HG03521 (cell line): Measurements from ENCODE around the gene EIF2AK2.
A peak's percentile ranks its signal among the peaks of the same experiment; 100 is the strongest.
"Not testable (repeated sequence)": the region's sequence is repeated elsewhere in the genome, so short reads cannot be mapped to it uniquely, and the experiment has no call there.

ENCODE experiments used
- ATAC-seq: cut with Tn5 transposase; IDR thresholded peaks from one replicate; pipeline ENCODE4 v1.9.1; 2021; ENCODE audit warnings: mild to moderate bottlenecking, moderate library complexity; ENCODE audit not compliant: unreplicated experiment

Gene EIF2AK2

DNA sequence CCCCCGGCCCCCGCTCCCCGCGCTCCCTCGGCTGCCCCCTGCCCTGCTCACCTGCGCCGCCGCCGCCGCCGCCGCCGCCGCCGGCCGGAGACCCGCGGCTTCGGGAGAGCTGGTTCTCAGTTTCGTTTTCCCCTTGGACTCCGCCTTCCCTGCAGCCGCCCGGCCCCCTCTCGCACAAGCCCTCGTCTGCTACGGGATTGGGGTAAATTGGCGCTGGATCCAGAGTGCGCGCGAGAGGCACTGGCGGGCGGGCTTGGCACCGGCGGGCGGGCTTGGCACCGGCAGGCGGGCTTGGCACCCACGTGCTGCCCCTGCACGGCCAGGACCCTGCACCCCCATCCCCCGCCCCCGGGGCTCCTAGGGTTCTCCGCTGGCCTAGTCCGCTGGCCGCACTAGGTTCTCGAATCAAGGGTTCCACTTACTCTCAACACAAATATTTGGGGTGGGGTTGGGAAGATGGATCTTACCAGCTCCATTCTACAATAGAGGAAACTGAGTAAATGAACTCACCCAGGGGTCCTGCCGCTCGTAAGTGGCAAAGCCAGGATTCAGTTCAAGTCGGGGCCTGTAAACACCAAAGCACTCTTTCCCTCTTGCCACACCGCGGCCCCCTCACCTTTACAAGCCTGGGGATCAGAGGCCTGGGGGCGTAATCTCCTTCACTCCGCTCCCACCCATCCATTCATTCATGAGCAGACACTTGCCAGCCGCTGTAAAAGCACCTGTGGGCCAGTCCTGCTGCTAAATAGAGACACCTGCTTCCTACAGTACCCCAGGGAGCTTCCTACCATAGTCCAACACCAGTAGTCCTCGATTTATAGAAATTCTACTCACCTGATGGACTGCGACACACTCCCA lies at the start of gene EIF2AK2:
Gene EIF2AK2 (minus strand): TSS at position 124 of the 858 bp plus-strand sequence. CDS start 9,174 bp downstream, outside the sequence.
- ATAC-seq: peak; percentile 80

DNA sequence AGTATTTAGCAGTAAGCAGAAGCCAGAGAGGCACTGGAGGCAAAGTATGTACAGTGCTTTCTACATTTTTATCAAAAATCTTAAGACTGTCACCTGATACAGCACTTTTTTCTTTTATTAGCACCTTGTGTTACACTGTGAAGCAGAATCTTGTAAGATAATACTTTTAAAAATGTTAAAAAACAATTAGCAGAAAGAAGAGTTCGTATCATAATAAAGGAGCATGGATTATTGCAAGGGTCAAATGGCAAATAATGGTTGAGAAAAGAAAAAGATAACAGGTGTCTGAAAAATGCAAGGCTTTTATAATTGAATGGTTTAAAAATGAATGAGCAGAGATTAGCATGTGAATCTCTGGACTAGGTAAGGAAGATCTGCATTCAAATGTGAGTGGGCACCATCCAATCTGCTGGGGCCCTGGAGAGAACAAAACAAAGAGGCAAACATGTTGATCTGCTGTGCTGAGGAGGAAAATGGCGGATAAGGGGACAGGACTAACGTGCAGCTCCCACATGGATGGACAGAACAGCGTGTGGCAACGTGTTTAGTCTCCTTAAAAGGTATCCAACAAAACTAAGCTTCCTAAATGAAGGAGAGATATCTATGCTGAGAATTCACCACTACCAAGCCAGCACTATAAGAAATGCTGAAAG lies 49.0 kb upstream of the EIF2AK2 start:
- ATAC-seq: no peak

DNA sequence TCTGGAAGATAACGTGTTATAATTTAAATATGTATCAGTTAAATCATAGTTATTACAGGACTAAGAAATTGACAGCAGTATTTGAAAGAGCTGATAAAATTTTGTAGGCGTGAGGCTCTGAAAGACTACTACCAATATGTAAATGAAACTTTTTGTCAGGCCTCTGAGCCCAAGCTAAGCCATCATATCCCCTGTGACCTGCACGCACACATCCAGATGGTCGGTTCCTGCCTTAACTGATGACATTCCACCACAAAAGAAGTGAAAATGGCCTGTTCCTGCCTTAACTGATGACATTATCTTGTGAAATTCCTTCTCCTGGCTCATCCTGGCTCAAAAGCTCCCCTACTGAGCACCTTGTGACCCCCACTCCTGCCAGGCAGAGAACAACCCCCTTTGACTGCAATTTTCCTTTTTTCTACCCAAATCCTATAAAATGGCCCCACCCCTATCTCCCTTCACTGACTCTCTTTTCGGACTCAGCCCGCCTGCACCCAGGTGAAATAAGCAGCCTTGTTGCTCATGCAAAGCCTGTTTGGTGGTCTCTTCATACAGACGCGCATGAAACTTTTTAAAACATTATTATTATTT lies 48.4 kb upstream of the EIF2AK2 start:
- ATAC-seq: not testable (repeated sequence)

DNA sequence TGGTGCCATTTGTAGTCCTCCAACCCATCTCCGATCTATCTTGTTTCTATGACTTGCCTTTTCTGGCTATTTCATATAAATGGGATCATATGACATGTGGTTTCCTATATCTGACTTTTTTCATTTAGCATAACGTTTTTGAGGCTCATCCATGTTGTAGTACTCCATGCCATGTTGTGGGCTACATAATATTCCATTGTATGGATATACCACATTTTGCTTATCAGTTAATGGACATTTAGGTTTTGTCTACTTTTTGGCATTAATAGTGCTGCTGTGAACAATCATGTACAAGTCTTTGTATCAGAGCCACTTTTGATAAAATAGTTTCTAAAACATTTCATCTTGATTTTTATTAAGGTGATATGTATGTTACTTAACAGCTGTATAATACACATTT lies 46.9 kb upstream of the EIF2AK2 start:
- ATAC-seq: no peak

DNA sequence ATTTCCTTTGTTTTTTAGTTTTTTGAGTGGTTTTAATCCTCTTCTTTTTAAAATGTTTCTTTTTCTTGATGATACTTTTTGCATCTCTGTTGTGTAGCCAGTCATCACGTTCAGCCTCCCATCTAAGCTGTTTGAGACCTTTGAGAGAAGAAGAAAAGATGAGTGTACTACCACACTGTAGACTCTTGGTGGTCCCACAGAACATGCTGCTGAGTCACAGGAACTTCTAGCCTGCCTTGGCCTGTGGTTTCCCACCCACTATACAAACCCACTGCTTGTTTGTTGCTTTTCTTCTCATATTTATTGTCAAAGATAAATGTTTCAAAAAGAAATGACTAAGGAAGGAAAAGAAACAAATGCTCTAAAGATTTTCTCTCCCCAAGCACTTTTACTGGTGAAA lies 45.0 kb upstream of the EIF2AK2 start:
- ATAC-seq: no peak

DNA sequence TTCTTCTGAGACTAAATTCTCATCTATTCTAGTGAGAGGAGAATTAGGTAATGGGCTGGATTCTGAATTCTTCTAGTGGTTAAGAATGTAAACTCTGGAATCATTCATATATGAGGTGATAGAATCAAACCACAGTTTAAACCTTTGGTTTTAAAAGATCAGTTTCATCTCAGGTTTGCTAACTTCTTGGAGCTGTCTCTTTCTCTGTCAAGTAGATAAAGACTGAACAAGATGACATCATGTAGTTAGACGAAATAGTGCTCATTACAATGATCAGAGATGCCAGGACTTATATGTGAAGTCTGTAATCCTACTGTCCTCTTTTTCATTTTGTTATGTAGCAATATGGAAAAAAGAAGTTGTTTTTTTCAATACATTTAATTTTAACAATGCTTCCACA lies 44.4 kb upstream of the EIF2AK2 start:
- ATAC-seq: no peak

DNA sequence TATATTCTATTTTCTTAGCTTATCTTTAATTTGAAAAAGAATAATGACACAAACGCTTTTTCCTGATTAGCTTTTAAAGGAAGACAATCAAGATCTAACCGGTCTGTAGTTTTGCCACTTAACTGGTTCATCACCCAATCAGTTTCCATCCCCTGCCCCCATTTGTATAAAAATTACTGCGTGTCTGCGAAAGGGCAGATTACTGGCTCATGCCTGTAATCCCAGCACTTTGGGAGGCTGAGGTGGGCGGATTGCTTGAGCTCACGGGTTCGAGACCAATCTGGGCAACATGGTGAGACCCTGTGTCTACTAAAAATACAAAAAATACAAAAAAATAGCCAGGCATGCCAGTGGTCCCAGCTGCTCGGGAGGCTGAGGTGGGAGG lies 41.9 kb upstream of the EIF2AK2 start:
- ATAC-seq: no peak

DNA sequence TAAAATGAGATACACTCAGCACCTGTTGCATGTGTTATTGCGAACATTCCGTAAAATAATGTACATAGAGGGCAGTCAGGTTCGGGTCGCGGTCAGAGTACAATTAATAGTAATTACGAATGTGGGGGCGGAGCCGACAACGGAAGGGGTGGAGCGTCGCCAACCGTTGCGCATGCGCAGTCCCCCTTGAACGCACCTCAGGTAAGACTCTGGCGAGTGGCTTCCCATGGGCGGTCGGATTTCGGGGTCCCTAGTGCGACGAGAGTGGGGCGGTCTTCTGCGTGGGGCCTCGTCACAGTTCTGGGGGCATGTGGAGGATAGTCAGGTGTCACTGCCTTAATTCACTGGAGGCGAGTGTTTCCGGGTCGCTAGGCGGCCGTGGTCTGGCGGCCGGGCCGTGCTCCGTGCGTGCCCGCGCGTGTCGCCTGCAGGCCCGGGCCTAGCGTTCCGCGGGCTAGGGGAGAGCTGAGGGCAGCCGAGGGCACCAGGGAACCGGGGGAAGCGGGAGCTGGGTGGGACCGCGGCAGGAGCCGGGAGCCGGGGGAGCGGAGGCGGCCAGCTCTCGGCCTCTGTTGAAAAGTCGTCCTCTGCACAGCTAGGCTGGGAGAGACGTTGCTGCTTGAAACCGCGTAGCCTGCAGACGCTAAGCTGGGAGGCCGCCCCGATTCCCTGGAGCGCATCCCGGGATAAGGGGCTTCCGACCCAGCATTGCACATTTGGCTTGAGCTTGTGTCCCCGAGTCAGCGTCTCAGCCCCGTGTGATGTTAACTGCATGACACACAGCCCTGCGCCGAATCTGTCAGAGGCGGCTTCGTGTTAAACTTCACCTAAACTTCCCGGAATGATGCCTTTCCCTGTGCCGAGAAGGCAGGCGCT lies 39.8 kb upstream of the EIF2AK2 start, which contains the start of gene CEBPZOS:
Gene CEBPZOS (plus strand): TSS at position 177 of the 876 bp plus-strand sequence. CDS start 3,209 bp downstream, outside the sequence.
- ATAC-seq: peak; percentile 71

DNA sequence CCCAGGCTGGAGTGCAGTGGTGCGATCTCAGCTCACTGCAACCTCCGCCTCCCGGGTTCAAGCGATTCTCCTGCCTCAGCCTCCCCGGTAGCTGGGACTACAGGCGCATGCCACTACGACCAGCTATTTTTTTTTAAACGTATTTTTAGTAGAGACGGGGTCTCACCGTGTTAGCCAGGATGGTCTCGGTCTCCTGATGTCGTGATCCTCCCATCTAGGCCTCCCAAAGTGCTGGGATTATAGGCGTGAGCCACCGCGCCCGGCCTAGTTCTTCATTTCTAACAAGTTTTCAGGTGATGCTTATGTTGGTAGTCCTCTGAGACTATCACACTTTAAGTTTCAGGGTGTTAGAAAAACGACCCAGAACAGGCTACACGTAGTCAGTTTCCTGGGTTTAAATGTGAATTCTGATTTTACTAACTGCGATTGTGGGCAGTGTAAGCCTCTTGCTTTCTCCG lies 39.1 kb upstream of the EIF2AK2 start:
- ATAC-seq: not testable (repeated sequence)

DNA sequence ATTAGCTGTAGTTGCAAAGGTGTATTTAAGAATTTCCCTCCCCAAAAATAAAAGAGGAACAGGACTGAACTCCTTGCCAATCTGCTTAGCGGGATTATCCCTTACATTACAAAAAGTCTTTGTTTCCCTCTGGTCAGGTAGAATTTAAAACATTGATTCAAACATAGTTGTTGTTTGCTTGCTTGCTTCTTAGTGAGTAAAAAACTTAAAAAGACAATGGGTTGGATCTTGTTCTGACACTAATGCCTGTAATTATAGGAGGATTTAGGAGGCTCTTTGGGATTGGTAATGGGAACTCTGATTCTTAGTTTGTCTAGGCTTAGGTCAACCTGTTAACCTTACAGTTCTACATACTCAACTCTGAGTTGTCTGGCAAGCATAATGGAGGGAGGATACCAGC lies 35.8 kb upstream of the EIF2AK2 start:
- ATAC-seq: no peak

DNA sequence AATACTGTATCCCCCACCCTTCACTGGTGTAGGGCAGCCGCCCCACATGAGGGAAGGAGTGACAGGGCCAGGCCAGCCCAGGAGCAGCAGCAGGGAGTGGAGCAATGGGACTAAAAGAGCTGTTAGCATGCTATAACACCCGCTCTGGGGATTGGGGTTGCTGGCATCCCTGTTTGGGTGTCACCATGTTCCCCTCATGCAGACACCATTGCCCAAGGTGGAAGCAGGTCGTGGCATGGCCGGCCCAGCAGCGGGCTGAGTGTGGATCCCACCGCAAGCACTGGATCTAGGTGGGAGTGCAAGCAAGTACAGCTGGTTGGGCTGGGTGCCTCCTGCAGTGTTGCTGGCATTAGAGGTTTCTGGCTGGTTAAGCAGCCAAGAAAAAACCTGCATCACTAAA lies 35.0 kb upstream of the EIF2AK2 start:
- ATAC-seq: no peak

DNA sequence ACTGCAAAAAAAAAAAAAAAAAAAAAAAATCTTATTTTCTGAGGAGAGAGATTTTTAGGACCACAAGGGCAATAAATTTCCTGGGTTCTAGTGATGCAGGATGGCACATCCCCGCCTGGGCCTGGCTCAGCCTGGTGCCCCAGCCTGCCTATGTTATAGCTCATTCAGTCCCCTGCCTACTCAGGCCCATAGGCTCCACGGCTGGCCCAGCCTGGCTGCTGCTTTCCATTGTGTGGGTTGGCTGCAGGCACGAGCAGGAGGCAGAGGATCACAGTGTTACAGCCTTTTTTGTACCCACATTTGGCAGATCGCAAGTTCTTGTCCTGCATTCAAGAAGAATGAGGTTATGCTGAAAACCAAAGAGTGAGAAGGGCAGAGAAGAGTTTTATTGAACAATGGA lies 34.5 kb upstream of the EIF2AK2 start:
- ATAC-seq: no peak

DNA sequence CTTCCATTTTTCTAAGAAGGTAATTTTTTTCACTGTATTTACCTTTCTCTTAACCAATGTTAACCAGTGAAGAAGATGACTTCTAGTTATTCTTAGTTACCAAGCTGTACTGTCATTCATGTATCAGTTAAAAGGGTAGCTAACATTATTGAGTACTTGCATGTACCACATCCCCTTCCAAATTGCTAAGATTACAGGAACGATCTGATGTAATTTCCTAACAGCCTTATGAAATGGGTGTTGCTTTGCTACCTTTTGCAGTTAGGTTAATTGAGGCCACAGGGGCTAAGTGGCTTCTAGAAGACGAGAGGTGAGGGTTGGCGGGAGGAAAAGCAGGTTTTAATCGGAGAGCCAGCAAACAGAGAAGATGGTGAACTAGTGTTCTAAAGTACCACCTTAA lies 33.5 kb upstream of the EIF2AK2 start:
- ATAC-seq: no peak

DNA sequence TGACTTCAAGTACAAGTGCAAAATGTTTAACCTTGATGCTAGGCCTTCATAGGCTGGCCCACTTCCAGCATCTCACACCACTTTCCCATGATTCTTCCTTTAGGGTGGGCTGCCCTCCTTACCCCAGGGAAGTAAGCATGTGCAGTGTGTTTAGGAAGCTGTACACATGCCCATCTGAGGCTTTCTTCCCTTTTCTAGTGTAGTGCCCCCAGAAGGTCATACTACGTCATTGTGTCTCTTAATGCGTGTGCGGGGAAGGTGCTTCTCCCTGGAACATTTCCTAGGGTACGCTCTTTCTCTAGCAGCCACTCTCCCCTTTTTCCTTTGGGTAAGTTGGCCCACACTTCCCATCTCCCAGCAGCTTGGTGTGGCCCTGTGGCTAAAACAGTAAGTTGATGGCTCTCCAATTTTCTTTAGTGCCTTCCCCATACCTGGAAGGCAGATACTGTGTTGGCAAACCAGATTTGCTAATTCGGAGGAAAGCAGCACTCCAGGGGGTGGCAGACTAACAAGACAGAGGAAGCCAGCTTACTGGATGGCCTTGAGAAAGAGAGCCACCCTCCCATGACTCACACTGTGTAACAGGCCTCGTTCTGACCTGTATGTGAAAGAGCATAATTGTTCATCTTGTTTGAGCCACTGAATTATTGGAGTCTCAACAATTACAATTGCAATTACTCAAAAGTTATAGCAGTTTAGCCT lies 32.8 kb upstream of the EIF2AK2 start:
- ATAC-seq: no peak

DNA sequence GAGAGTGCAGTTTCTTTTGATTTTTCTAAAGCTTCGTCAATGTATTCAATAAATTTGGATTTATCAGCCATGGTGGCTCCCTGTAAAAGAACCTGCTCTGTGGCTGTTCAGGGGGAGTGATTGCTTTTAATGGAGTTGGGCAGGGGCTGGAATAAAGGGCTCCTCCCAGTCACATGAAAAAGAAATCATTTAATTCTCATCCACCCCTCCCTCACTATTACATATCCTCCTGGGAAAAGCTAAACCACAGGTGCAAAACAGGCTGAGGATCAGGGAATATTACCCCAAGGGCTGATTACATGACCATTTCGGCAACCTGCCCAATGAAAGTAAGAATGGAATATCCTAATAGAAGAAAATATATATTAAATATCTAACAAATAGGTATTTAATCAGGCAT lies 31.8 kb upstream of the EIF2AK2 start, which contains the start of gene SULT6B1:
Gene SULT6B1 (minus strand): TSS at position 101 of the 400 bp plus-strand sequence. CDS start 30 bp downstream, at position 71.
- no peak for ATAC-seq

DNA sequence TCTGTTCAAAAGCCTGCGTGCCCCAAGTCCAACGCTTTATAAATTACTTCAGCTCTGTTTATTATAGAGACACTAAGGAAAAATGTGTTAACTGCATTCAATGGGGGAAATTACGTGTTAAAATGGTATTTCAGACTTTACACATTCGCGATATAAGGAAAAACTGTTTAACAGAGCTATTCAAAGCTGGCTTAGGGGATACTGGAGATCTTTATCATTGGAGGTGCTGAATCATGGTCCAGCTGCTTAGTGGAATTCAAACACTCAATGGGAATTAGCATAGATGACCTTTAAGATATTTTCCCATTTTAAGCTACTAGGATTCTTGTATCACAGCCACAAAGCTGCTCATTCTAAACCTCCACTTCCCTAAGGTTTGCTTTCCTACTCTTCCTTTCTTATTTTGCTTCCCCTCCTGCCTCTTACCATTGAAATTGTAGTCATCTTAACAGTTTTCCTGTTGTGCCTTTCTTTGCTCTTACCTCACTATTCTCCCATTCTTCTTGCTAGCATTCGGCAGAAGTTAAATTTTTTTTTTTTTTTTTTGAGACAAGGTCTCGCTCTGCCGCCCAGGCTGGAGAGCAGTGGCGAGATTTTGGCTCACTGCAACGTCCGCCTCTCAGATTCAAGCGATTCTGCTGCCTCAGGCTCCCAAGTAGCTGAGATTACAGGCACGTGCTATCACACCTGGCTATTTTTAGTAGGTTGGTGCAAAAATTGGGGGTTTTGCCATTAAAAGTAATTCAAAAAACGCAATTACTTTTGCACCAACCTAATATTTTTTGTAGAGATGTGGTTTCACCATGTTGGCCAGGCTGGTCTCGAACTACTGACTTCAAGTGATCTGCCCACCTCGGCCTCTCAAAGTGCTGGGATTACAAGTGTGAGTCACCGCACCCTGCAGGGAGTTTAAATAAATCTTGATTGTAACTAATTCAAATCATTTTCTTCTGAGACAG lies 25.2 kb upstream of the EIF2AK2 start:
- no peak for ATAC-seq

DNA sequence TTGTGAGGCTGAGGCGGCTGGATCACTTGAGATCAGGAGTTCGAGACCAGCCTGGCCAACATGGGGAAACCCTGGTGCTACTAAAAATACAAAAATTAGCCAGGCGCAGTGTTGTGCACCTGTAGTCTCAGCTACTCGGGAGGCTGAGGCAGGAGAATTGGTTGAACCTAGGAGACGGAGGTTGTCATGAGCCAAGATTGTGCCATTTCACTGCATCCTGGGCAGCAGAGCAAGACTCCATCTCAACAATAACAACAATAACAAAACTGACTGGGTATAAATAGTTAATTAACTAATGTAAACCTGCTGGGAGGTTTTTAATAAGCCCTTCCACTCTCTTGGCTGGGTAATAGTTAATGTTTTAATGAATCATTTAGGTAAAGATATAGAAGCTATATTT lies 23.9 kb upstream of the EIF2AK2 start:
- ATAC-seq: no peak

DNA sequence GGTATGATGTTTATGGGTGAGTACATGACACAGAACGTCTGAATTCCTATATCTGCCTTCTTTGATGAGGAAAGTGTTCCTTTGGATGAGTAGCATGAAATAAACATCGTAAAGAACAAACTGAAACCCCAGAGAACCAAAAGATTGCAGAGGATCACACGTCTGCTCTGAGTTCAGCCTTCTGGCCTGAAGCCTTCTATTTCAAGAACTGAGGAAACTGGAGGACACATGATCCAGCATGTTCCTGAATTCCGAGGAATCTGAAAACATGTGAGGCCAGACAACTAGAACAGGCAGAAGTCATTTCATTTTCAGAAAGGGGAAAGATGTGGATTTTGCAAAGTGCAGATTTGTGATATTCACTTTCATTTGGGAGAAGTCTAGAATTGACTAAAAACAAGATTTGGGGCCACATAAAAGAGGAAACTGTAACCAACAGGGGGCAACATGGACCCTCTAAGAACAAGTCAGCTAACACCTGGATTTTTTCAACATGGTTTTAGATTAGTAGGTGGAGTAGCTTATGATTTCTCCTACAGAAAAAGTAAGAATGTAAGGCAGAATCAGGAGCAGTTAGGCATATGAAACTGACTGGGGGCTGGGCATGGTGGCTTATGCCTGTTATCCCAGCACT lies 23.3 kb upstream of the EIF2AK2 start:
- ATAC-seq: no peak
